HT-29 (cell line): ENCODE data around the gene GTF3C1. TPM values are rescaled to one million over a fixed set of nuclear protein-coding genes. Genes with fewer than 3 reads are reported as not detected.
"Not testable (repeated sequence)": the region's sequence is repeated elsewhere in the genome, so short reads cannot be mapped to it uniquely, and the experiment has no call there.

Experiments
- DNase-seq: peaks from one replicate; pipeline ENCODE4 v3.0.0-alpha.2; 2015; ENCODE audit warnings: low spot score
- total RNA-seq: library from RNA; depleted of rRNA; stranded (reverse); fragments of >200 nt; shearing (Covaris generic); gene quantifications from 2 replicates; pipeline ENCODE4 v1.2.3, GENCODE V29; 2014; rRNA removed

The GTF3C1 gene
- total RNA-seq = 75.3 and 86.4 TPM in 2 replicates

GRCh38 chr16:27549746-27550581, at the start of gene GTF3C1, which contains the start of gene KATNIP:
Gene GTF3C1, minus strand, starts transcription at chr16:27549913. Its CDS starts 23 bp downstream, at chr16:27549890.
Gene KATNIP, plus strand, starts transcription at chr16:27550144. Its CDS starts 27 bp downstream, at chr16:27550171.
- peak; percentile 99 for DNase-seq

GRCh38 chr16:27598931-27599565, 49.3 kb upstream of the GTF3C1 start:
- no peak for DNase-seq

- DNase-seq = no peak
Measured at GRCh38 chr16:27598220-27598619, 48.5 kb upstream of the GTF3C1 start.

GRCh38 chr16:27597361-27597760, 47.6 kb upstream of the GTF3C1 start:
- no peak for DNase-seq

- DNase-seq = no peak
Measured at GRCh38 chr16:27596411-27596810, 46.7 kb upstream of the GTF3C1 start.

- DNase-seq = no peak
Measured at GRCh38 chr16:27595993-27596392, 46.3 kb upstream of the GTF3C1 start.

- no peak for DNase-seq
Measured at GRCh38 chr16:27595475-27595874, 45.8 kb upstream of the GTF3C1 start.

GRCh38 chr16:27591837-27592236, 42.1 kb upstream of the GTF3C1 start:
- DNase-seq = no peak

- DNase-seq = no peak
Measured at GRCh38 chr16:27588057-27588456, 38.3 kb upstream of the GTF3C1 start.

GRCh38 chr16:27586711-27587110, 37.0 kb upstream of the GTF3C1 start:
- DNase-seq = no peak

- DNase-seq = no peak
Measured at GRCh38 chr16:27585200-27585599, 35.5 kb upstream of the GTF3C1 start.

- no peak for DNase-seq
Measured at GRCh38 chr16:27583634-27584033, 33.9 kb upstream of the GTF3C1 start.

- no peak for DNase-seq
Measured at GRCh38 chr16:27582883-27583282, 33.2 kb upstream of the GTF3C1 start.

- DNase-seq = no peak
Measured at GRCh38 chr16:27579087-27579980, 29.6 kb upstream of the GTF3C1 start.

GRCh38 chr16:27576729-27577128, 27.0 kb upstream of the GTF3C1 start:
- no peak for DNase-seq

- no peak for DNase-seq
Measured at GRCh38 chr16:27572711-27573110, 23.0 kb upstream of the GTF3C1 start.

- DNase-seq = no peak
Measured at GRCh38 chr16:27571433-27572326, 22.0 kb upstream of the GTF3C1 start.

GRCh38 chr16:27570986-27571385, 21.3 kb upstream of the GTF3C1 start:
- not testable (repeated sequence) for DNase-seq

GRCh38 chr16:27568077-27568476, 18.4 kb upstream of the GTF3C1 start:
- no peak for DNase-seq

- DNase-seq = no peak
Measured at GRCh38 chr16:27566417-27566816, 16.7 kb upstream of the GTF3C1 start.

- DNase-seq = no peak
Measured at GRCh38 chr16:27564224-27564623, 14.5 kb upstream of the GTF3C1 start.
